Loucy (cell line): ENCODE data around the gene CD4.

Experiments used
- CTCF ChIP-seq: fragments of 200-600 bp; sonication (generic); conservative IDR thresholded peaks from 2 replicates; pipeline ENCODE4 v1.5.1; 2014; ENCODE audit warnings: mild to moderate bottlenecking, antibody characterized with exemption, low read length
- EZH2phosphoT487 ChIP-seq: fragments of 200-600 bp; IDR thresholded peaks from 2 replicates; pipeline ENCODE4 v1.6.1; 2018; ENCODE audit warnings: antibody characterized with exemption, mild to moderate bottlenecking, moderate library complexity, borderline replicate concordance

GRCh38 chr12:6758506-6759095, 30.7 kb upstream of the CD4 start:
- TF ChIP-seq CTCF (no peak), EZH2phosphoT487 (no peak)
